Right lobe of liver (tissue), 6 donors: ENCODE measurements around the gene EMID1. TPM values are rescaled to one million over a fixed set of nuclear protein-coding genes. Genes with fewer than 3 reads are reported as not detected.
"Not testable (repeated sequence)": the region's sequence is repeated elsewhere in the genome, so short reads cannot be mapped to it uniquely, and the experiment has no call there.

ENCODE experiments used
- ATAC-seq, 4 donors: fragments of 200-7000 bp; cut with Tn5 transposase; one replicate each; pipeline ENCODE4 v1.9.1; 2020; ENCODE audit warnings: mild to moderate bottlenecking in 4 of 4, moderate library complexity in 4 of 4
- DNase-seq, 3 donors: peaks; one replicate each; pipeline ENCODE4 v3.0.0-alpha.2; 2020
- H3K27ac ChIP-seq, 3 donors: fragments of 200-600 bp; one replicate each; pipeline ENCODE4 v1.8.0; 2022
- H3K27me3 ChIP-seq, 2 donors: fragments of 200-600 bp; one replicate each; pipeline ENCODE4 v1.8.0; 2022
- H3K36me3 ChIP-seq, 4 donors: fragments of 200-600 bp; sonication (generic) in 1 of 4; one replicate each; pipeline versions ENCODE4 v1.5.1 to v1.8.0; 2017 to 2022; ENCODE audit warnings: control low read depth in 1 of 4
- H3K4me1 ChIP-seq, 4 donors: fragments of 200-600 bp; sonication (generic) in 1 of 4; one replicate each; pipeline versions ENCODE4 v1.5.1 to v1.8.0; 2017 to 2022; ENCODE audit warnings: control low read depth in 1 of 4
- H3K4me3 ChIP-seq, 3 donors: fragments of 200-600 bp; one replicate each; pipeline ENCODE4 v1.8.0; 2022
- H3K9me3 ChIP-seq, 4 donors: fragments of 200-600 bp; sonication (generic) in 1 of 4; one replicate each; pipeline versions ENCODE4 v1.5.1 to v1.8.0; 2017 to 2022; ENCODE audit warnings: control low read depth in 1 of 4
- CTCF ChIP-seq, 4 donors: fragments of 200-600 bp in 3 of 4; fragments of 450-650 bp in 1 of 4; IDR thresholded peaks; one replicate each; pipeline versions ENCODE4 v1.5.1 to v1.8.0; 2016 to 2022; ENCODE audit warnings: antibody characterized with exemption in 4 of 4, mild to moderate bottlenecking in 2 of 4
- POLR2A ChIP-seq: fragments of 450-650 bp; IDR thresholded peaks from one replicate; pipeline ENCODE4 v1.6.1; 2017; ENCODE audit warnings: antibody characterized with exemption, mild to moderate bottlenecking
- WGBS: methylation state at CpG from one replicate; pipeline ENCODE4 v1.1.6; 2018; ENCODE audit warnings: low coverage, low lambda C conversion rate; ENCODE audit not compliant: insufficient coverage; ENCODE audit errors: missing lambda C conversion rate; 5-methylcytosine and 5-hydroxymethylcytosine counted together
- intact Hi-C, 2 donors: fragments of 100-400 bp; cut with DNase I; formaldehyde crosslinking; loops; one replicate each; pipeline versions ENCODE4 v1.11.2 to v1.14.1; 2022
- total RNA-seq, 6 experiments: library from RNA; depleted of rRNA in 2 of 6; stranded (reverse); fragments of >200 nt in 2 of 6; fragmentation: NEBNext Ultra II Directional in 3 of 6; extraction: Animal tissue kit (Norgen Biotek cat#: 25700) in 3 of 6; gene quantifications; one replicate each; pipeline versions ENCODE4 v1.1.0 to v1.2.4, GENCODE V29; 2016 to 2023
- donor health status: DM: no; HTN: yes; CAD: no.
- donor health status: DM: no; HTN: no; CAD: no.
- donor health status: DM: no; HTN: no; CAD: no.
- donor health status: DM: no; HTN: yes; CAD: no.
- donor health status: DM: no; HTN: yes; CAD: no.

The EMID1 gene
- total RNA-seq, 6 experiments from 2014 or later: 1.1 to 2.7 (median 1.5) TPM

- TF ChIP-seq CTCF (IDR thresholded peaks at IDR 0.05) (no peak), POLR2A (no peak)
- 79% methylated on average over 8 of the region's 11 CpGs for WGBS
- Histone ChIP-seq H3K4me1 (peaks cover 0 to 3% (median 0%) of the 10 kb centered on the region in 4 donors), H3K27me3 (no peaks in the 10 kb centered on the region), H3K36me3 (no peaks in the 10 kb centered on the region), H3K4me3 (no peak overlapping the region), H3K27ac (no peak overlapping the region), H3K9me3 (no peaks in the 10 kb centered on the region)
- no peak for DNase-seq
- ATAC-seq: no peak
- intact Hi-C loops: loop anchor here in 1 of 2 donors (5.0 kb wide), 1 partner anchor 37 kb away; the partner anchor contains the start of gene EMID1
Measured at GRCh38 chr22:29243874-29244446, 38.3 kb downstream of the EMID1 start.

- TF ChIP-seq POLR2A: no peak
- TF ChIP-seq CTCF (IDR thresholded peaks at IDR 0.05): no peak
- Histone ChIP-seq H3K36me3 (no peaks in the 10 kb centered on the region), H3K9me3 (no peaks in the 10 kb centered on the region), H3K27ac (no peak overlapping the region), H3K4me1 (peaks cover 0 to 3% (median 0%) of the 10 kb centered on the region in 4 donors), H3K27me3 (no peaks in the 10 kb centered on the region), H3K4me3 (no peak overlapping the region)
- DNase-seq (no peak), ATAC-seq (peak; percentile 8 to 14 (median 11))
- WGBS: 40% methylated on average over 4 of the region's 7 CpGs
- intact Hi-C loops: loop anchor here in 1 of 2 donors (5.0 kb wide), 1 partner anchor 38 kb away; the partner anchor contains the start of gene EMID1
Measured at GRCh38 chr22:29244785-29245625, 39.3 kb downstream of the EMID1 start.

GRCh38 chr22:29245626-29246385 is 40.1 kb downstream of the EMID1 start:
- DNase-seq (peak; percentile 67 to 81 (median 77)), ATAC-seq (peak; percentile 93 to 97 (median 96))
- no peaks in the 10 kb centered on the region for H3K9me3 ChIP-seq
- intact Hi-C loops: no loop called here
- no peak overlapping the region for H3K4me3 ChIP-seq
- H3K27ac ChIP-seq: no peak overlapping the region
- peaks cover 0 to 3% (median 0%) of the 10 kb centered on the region in 4 donors for H3K4me1 ChIP-seq
- H3K36me3 ChIP-seq: no peaks in the 10 kb centered on the region
- H3K27me3 ChIP-seq: no peaks in the 10 kb centered on the region
- TF ChIP-seq CTCF (IDR thresholded peaks at IDR 0.05): peak; percentile 93 to 98 (median 96)
- TF ChIP-seq POLR2A: no peak
- WGBS: 58% methylated on average over 7 of the region's 11 CpGs

- H3K27ac ChIP-seq, H3K9me3 ChIP-seq, H3K4me3 ChIP-seq, H3K27me3 ChIP-seq, ATAC-seq, H3K4me1 ChIP-seq, H3K36me3 ChIP-seq, DNase-seq, intact Hi-C loops: not testable (repeated sequence)
- 92% methylated on average over 10 of the region's 10 CpGs for WGBS
Measured at GRCh38 chr22:29247891-29248290, 42.2 kb downstream of the EMID1 start.
